GM18858 (cell line): Measurements from ENCODE around the gene BAHCC1.

ENCODE experiments used
- ATAC-seq: cut with Tn5 transposase; IDR thresholded peaks from one replicate; pipeline ENCODE4 v1.9.1; 2021; ENCODE audit not compliant: unreplicated experiment

BAHCC1 gene

DNA sequence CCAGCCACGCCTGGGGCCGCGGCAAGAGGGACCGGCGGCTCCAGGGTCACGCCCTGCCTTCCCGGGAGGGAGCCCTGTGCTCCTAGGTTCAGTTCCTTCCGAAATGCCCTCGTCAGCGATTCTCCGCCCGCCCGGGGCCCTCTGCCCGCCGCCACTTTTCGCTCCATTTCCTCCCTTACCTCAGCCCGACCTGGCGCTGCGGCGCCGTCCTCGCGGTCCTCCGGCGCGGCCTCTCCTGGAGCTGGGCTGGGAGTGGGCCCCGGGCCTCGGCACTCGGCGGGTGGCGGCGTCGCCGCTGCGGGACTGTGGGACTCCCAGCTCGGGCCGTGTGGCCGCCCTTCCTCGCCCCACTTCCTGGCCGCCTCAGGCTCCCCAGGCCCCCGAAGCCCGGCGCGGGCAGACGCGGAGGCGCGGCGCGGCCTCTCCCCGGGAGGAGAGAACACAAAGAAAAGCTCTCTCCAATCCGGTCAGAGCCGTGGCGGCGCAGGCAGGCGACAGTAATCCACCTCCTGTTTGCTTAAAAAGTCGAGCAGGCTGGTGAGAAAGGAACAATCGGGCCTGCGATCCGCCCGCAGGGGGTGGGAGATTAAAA lies 1.6 kb downstream of the BAHCC1 start:
- no peak for ATAC-seq

GRCh38 chr17:81397314-81398175 lies 2.3 kb downstream of the BAHCC1 start:
- ATAC-seq, result no peak

DNA sequence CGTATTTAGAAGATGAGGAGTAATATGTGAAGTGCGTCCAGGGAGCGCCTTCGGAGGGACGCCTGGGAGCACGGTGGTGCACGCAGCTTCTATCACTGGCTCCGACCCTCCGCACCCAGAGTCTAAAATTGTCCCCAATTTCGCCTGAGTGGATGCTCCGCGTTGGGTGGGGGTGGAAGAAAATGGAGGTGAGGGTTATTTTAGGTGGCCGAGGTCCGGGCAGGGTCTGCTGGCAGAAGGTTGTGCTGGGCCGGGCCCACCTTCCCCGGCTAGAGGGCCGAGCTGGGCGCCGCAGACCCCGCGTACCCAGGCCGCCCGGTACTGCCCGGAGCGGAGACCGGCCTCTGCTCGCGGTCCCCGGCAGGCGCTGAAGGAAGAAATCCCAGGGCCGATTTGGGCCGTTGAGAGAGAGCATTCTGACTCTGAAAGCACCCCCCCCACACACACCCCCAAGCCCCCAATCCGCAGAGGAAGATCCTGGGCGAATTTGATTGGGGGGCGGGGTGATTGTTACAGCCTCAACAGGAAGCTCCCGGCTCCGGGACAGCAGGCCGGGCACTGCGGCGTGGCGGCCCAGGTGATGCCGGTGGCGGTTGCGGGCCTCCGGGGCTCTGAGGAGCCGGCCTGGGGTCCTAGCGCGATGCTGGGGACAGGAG lies 3.0 kb downstream of the BAHCC1 start:
- no peak for ATAC-seq

- no peak for ATAC-seq
These were observed 3.7 kb downstream of the BAHCC1 start for GRCh38 chr17:81398832-81399411.

DNA sequence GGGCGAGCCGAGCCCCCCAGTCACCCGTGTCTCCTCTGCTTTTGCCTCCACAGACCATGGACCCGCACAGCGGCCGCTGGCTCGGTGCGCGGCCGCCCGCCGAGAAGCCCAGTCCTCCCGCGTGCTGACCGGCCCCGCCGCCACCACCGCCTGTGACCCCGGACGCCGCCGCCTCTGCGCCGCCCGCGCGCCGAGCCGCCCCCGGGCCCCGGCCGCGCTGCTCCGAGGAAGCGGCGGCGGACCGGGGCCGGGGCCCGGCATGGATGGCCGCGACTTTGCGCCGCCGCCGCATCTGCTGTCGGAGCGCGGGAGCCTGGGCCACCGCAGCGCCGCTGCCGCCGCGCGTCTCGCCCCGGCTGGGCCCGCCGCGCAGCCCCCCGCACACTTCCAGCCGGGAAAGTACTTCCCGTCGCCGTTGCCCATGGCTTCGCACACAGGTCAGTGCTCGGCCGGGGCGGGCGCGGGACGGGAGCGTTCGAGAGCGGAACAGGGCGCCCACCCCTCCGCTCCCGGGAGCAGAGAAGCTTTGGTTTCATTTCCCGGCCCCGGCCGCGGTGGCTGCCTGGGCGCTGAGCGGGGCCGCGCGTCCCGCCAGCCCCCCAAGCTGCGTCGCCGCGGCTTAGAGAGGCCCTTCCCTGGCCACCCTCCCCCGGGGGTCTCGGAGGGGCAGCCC lies 4.4 kb downstream of the BAHCC1 start:
- no peak for ATAC-seq

GRCh38 chr17:81400154-81400977 lies 5.1 kb downstream of the BAHCC1 start:
- no peak for ATAC-seq

GRCh38 chr17:81400996-81401722 lies 5.9 kb downstream of the BAHCC1 start:
- no peak for ATAC-seq

DNA sequence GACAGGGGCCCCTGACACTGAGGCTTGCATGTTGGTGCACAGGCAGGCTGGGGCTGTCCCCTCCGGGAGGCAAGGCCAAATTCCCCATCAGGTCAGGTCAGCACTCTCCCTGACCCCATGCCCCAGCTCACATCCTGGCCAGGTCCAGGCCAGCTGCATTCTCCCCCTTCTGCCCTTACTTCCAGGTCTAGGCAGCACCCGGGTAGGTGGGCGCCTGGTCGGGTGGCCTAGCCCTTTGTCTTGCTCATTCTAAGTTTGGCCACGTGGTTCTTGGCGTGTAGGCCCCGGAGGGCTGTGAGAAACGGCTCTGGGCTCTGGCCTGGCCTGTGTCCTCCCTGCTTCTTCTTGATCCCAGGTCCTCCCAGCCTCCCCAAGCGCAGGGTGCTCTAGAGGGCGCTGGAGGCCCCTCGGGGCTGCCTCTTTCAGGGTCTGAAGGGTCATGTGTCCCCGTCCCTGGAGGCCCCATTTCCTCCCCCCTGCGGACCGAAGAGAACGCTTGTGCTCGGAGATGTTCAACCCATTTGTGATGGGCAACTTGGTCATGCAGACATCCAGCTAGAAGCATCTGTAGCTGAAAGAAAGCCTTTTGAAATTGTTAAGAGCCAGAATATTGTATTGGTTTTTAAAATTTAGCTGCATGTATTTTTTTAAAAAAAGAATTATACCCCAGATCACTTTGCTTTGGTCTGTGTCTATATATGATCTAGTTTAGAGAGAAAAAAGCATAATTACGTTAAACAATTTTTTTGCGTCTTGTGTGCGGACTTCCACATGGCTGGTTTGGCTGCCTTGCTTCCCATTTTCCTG lies 6.7 kb downstream of the BAHCC1 start:
- no peak for ATAC-seq

DNA sequence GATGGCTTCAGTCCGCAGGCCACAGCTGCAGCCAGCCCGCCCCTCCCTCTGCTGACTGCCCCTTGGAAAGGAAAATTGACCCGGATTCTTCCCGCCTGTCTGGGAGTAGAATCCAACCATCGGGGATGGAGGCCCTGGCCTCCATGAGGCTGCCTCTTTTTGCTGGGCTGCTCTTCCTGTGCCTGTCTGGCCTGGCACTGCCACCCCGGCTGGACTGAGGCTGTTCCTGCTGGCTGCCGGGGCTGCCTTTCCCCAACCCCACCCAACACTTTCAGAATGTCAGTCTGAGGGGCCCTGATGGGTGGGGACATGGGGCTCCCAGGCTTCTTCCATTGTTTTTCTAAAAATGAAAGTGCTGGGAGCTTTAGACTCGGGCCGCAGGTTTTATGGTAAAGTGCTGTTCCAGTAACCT lies 7.3 kb downstream of the BAHCC1 start:
- ATAC-seq, result no peak

DNA sequence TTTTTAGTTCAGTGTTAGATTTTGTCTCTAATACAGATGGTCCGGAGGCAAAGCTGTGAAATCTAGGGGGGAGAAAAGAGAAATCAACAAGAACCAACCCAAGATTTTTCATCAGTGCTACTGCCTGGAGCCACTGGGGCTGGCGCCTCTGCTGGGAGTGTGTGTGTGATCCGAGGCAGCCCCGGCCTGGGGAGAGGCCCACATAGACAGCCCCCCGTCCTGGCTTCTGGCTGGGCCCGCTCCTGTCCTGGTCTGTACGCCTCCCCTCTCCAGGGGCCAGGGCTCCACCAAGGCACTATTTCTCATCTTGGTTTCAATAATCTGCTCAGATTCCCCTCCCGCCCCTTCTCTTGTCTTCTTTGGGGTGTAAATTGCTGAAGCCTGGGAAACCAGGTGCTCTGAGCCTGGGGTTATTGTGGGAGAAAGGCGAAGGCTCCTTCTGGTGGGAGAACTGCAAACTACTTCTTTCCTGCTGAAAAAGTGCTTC lies 7.8 kb downstream of the BAHCC1 start:
- ATAC-seq, result no peak

DNA sequence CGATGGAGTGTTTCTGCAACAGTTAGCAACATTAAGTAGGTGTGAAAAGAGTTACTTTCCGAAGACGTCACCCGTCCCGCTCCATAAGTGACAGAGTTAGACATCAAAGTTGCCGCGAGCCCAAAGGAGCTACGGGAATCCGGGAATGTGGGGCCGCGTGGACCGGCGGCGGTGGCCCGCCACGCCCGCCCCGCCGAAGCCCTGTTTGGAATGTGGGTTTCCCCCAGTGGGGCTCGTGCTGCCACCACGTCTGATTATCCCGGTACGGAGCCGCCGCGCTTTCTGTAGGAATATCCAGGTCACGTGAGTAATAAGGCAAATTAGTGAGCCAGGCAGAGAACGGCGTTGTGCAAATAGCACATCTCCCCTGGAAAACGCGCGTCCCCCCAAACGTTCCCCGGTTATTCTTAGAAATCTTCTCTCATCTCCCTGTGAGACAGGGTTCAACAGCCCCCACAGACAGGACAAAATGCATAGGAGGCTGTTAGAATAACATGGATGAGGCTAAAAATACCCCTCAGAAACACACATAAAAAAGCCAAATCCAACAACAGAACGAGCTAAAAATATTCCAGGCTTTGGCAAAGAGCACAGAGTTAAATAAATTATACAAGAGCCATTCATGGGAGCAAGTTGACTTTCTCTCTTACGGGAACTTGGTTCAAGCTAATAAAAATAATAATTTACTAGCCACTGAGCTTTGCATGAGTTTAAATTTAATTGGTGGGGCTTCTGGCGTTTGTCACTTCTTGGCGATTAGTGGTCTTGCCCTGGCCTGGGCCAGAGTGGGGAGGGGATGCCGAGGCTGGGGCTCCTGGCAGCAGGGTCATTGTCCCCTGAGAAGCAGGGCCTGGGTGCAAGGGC lies 8.6 kb downstream of the BAHCC1 start:
- ATAC-seq, result no peak

DNA sequence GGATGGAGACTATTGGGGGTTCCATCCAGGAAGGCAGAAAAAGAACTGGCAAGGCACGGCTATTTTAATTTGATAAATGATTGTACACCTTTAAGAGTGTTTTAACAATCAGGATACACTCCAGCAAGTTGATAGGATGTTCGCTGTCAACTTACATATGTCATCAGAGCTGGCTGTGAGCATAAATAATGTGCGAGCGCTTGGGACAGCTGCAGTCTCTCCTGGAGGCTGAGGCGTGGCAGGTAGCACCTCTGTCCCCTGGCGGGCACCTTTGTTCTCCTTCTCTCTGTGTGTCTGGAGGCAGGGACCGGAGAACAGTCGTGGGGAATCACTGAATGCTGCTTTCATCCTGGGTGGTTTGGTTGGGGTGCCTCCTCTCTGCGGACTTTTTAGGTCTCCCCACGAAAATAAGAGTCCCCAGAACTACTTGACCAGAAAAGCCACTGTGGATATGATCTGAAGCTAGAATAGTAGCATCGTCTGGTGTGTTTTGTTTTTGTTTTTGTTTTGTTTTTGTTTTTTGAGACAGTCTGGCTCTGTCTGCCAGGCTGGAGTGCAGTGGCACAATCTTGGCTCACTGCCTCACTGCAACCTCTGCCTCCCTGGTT lies 9.4 kb downstream of the BAHCC1 start:
- no peak for ATAC-seq

DNA sequence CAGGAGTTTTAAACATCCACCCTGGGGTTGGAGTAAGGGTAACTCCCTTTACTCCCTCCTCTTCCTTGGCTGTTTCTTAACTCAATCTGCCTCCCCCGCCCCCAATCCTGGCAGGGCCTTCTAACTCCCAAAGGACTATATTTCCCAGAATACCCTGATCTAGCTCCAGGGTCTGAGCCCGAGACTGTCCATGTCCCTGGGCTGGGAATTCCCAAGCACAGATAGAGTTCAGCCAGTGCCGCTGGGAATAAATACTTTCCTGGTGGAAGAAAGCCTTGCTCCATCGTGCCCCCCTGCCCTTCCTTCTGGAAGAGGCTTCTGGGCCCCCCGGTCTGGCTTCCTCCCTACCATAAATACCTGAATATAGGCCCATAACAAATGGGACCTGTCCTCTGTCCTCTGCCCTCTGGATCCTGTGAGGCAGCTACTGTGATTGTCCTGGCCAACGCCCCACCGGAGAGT lies 10.2 kb downstream of the BAHCC1 start:
- ATAC-seq, result no peak

DNA sequence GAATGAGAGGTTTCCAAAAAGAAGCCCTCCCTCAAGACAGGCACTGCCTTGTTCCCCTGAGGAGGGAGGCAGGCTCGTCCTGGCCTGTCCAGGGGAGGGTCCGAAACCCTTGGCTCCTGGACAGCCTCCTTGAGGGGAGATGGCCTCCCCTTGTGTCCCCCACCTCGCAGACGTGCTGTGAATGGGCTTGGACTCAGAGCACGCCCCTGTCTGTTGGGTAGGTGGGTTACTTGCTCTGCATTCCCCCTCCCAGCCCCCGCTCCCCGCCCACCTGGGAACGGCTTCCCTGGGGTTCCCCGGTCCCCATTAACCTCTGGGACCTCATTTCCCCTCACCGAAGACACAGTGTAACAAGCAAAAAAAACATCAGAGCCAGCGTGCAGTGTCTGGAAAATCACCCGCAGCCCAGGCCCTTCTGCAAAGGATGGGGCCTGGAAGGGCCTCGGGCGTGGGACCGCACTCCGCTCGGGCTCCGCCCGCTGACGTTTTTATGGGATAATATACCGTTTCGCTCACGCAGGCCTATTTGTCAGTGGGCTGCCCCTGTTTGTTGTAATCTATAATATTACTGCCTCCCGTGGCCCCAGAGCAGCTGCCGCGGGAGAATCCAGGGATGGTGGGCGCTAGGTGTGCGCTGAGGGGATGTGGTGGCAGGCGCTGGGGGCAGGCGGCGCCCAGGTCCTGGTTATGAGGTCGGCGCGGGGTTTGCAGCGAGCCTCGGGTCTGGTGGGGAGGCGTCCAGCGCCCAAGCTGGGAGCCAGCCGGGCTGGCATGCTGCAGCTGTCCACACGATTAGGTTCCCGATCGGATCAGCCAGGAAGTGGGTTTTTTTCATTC lies 11.1 kb downstream of the BAHCC1 start:
- no peak for ATAC-seq

GRCh38 chr17:81408049-81408448 lies 12.8 kb downstream of the BAHCC1 start:
- ATAC-seq, result no peak

DNA sequence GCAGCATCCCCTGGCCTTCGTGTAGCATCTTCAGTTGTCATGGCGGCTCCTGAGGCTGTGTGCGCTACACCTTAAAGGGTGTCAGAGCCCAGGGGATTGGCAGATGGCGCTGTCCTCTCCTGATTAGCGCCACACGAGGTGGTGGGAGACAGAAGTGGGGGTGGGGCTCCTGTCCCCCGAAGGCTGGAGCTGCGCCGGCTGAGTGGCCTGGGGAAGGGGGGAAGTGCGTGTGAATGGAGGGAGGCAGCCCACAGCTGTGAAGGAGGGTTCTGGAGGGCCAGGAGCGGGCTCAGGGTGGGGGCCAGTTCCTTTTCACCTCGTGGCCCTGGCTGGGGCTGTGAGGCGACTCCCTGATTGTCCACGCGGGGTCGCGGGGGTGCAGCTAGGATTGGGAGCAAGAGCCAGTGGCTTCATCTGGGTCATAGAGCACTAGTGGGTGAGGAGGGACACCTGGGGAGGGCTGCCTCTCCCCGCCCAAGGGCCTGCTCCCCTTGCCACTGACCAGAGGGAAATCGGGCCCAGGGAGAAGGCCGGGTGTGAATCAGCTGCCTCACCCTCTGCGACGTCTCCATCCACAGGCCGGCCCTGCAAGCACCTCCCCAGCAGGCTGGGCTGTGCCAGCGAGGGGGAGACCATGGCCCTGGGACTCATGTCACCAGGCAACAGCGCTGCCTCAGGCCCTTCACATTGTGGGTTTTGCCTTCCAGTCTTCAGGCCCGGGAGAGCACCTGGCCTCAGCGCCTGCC lies 14.1 kb downstream of the BAHCC1 start:
- no peak for ATAC-seq
